NCI-H82 treated with DMSO at 0.1 percent for 48 hours (cell line): ENCODE measurements around the gene MGMT.

ENCODE experiments used
- DNase-seq: peaks from one replicate; lab custom pipeline; 2025; ENCODE audit not compliant: unreplicated experiment; lab: John Stamatoyannopoulos, UW

The MGMT gene

GRCh38 chr10:129517680-129518057, 50.6 kb downstream of the MGMT start:
- DNase-seq: no peak

DNA sequence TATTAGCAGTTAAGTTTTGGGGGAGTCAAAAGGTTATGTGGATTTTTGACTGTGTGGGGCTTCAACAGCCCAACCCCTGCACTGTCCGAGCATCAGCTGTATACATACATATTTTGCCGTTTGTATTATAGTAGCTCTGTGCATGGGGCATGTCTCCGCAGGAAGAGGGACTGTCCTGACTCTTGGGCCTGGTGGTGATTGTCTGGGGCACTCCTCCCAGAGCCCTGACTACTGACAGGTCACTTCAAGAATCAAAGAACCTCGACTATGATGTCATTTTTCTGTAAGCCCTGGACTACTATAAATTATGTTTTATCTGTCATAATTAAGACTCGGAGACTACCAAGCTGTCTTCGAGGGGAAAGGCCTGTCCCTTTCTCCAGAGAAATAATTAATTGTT, 51.8 kb downstream of the MGMT start:
- no peak for DNase-seq

DNA sequence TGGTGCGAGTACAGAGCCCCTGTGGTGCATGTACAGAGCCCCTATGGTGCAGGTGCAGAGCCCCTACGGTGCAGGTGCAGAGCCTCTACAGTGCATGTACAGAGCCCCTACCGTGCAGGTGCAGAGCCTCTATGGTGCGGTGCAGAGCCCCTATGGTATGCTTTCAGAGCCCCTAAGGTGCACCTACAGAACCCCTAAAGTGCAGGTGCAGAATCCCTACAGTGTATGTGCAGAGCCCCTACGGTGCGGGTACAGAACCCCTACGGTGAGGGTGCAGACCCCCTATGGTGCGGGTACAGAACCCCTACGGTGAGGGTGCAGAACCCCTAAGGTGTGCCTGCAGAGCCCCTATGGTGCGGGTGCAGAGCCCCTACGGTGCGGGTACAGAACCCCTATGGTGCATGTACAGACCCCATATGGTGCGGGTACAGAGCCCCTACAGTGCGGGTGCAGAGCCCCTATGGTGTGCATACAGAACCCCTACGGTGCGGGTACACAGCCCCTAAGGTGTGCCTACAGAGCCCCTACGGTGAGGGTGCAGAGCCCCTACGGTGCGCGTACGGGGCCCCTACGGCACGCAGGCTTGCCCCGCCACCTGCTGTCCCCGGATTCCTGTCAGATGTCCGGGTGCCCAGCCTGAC, 53.5 kb downstream of the MGMT start:
- DNase-seq: no peak

- DNase-seq: no peak
Observed at GRCh38 chr10:129521161-129522025, 54.4 kb downstream of the MGMT start.

GRCh38 chr10:129522041-129522585, 55.1 kb downstream of the MGMT start:
- no peak for DNase-seq

GRCh38 chr10:129523031-129523722, 56.1 kb downstream of the MGMT start:
- no peak for DNase-seq

DNA sequence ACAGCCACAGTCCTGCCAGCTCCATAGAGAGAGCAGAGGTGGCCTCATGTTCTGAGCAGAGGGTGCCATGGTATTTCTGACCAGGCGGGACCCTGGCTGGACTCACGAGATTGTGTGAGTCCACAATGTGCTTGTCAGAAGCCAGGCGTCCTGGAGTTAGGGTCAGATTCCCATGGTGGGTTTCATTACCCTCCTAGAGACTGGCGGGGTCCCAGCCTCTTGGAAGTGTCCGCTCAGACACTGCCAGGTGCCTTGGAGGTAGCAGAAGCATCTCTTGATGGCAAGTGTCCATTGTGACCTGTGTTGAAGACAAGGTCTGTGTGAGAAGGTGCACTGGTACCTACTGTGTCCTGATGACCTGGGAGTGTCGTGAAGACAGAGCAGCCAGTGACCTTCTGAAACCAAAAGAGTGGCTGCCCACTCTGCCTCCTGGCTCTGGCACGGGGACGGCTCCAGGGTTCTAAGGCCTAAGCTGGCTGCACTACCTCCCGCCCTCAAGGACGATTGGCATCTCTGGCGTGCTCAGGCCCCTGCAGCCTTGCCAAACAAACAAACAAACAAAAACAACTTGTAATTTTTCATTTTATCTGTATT, 56.8 kb downstream of the MGMT start:
- DNase-seq: no peak

GRCh38 chr10:129524936-129525335, 57.9 kb downstream of the MGMT start:
- no peak for DNase-seq

GRCh38 chr10:129525401-129525801, 58.4 kb downstream of the MGMT start:
- DNase-seq: no peak

DNA sequence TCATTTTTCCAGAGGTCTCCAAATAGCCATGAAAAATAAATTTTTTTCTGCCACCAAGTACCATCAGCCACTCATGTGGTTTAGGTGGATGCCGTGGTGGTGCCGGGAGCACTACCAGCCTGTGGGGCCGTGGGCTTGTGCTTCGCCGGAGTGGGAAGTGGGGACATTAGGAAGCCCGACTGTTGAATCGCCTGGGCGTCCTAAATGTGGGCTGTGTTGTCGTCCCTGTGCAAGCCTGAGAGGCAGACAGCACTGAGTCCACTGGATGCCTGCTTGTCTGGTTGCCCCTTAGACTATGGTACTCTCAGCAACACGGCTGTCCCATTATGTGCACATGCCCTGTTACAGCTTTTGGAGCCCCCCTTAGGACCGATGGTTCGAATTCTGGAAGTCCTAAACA, 59.9 kb downstream of the MGMT start:
- DNase-seq: no peak

DNA sequence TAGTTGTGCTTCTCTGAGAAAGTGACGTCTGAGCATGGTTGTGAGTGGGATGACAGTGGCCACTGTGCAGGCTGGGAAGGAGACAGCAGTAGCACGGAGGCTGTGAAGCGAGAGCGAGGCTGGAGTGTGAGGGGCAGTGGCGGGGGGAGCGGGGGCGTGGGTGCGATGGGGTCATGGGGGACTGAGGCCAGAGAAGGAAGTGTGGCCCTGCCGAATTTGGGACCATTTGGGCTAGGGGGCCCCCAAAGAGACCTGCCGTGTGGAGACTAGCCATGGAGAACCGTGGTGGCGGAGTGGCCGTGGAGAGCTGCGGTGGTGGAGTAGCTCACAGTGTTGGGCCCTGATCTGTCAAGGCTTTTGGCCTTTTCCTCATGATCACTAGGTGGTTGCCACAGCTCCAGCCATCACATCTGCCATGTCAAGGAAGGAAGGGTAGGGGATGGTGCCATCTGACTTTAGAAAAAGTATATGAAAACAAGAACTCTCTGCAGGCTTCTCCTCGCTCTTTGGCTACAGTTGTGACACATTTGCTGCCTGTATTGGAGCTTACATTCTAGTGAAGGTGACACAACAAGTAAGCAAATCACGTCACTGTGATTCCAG, 61.4 kb downstream of the MGMT start:
- DNase-seq: no peak

DNA sequence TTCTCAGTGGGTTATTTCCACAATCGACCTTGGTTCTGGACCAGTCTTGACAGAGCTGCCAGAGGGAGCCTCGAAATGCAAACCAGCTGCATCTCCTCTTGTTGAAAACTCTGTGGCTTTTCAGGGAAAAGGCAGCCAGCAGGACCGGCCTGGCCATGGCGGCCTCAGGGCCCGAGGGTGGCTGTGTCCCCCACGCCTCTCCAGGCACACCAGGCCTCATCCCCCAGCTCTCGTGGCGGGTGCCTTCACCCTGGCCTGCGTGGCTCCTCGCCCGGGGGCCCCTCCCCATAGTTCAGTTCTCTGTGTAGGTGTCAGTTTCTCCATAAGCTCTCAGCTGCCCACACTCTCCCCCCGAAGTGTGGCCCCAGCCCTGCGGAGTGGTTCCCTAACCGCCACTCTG, 63.5 kb downstream of the MGMT start:
- DNase-seq: no peak

GRCh38 chr10:129531195-129531968, 64.3 kb downstream of the MGMT start:
- DNase-seq: no peak

GRCh38 chr10:129531969-129532660, 65.1 kb downstream of the MGMT start:
- DNase-seq: no peak

GRCh38 chr10:129532838-129533237, 65.8 kb downstream of the MGMT start:
- DNase-seq: no peak

DNA sequence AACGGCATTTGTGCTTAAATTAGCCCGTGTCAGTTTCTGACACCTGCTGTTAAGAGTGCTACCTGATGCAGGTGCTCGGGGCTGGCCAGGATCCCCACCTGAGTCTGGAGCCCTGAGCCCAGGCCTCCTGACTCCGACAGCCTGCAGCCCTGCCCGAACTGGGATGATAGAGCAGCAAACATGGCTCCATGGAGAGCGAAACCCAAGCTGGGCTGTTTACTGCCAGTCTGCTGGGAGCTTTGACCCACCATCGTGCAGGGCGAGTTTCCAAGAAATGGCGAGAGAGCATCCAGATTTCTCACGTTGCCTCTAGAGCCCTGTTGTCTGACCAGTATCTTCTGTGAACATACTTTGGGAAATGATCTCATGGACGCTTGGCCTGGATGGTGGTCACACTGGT, 66.2 kb downstream of the MGMT start:
- DNase-seq: no peak

GRCh38 chr10:129534826-129535225, 67.8 kb downstream of the MGMT start:
- no peak for DNase-seq

DNA sequence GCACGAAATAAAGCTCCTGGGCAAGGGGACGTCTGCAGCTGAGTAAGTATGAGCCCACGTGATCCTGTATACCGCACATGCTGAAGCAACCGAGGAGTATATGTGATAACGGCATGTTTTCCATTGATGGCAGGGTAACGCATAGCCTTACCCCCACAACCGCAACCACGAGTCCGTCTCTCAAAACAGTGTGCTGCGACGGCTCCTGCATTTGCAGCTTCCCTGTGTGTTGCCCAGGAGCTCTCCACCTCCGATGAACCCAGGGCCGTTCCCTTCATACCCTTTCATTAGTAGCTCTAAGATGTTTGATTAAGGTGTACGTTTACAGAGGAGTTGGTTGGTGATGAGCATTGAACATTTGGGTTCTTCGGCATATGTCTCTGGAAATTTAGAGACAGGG, 69.3 kb downstream of the MGMT start:
- no peak for DNase-seq

GRCh38 chr10:129537151-129537550, 70.1 kb downstream of the MGMT start:
- DNase-seq: no peak

DNA sequence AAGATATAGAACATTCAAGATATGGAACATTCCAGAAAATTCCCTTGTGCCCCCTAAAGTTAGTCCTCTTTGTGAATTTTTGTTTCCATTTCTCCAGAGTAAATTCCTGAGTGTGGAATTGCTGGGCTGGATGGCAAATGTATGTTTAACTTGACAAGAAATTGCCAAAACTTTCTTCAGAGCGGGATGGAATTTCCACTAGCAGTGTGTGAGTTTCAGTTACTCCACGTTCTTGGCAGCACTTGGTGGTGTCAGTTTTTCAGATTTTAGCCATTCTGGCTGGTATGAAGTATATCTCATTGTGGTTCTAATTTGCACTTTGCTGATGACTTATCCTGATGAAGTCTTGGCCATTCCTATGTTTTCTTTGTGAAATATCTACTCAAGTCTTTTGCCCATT, 71.2 kb downstream of the MGMT start:
- no peak for DNase-seq
